HG03520 (cell line): Measurements from ENCODE around the gene TMEM95.

Experiments
- ATAC-seq: cut with Tn5 transposase; IDR thresholded peaks from one replicate; pipeline ENCODE4 v1.9.1; 2021; ENCODE audit warnings: mild to moderate bottlenecking, moderate library complexity; ENCODE audit not compliant: unreplicated experiment

The TMEM95 gene

DNA sequence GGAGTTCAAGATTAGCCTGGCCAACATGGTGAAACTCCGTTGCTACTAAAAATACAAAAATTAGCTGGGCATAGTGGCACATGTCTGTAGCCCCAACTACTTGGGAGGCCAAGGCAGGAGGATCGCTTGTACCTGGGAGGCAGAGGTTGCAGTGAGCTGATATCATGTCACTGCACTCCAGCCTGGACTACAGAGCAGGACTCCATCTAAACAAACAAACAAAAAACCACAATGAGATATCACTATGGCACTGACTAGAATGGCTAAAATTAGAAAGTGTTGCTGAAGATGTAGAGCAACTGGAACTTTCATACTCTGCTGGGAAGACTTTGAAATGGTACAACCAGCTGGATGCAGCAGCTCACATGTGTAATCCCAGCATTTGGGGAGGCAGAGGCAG, 19.4 kb downstream of the TMEM95 start:
- no peak for ATAC-seq

DNA sequence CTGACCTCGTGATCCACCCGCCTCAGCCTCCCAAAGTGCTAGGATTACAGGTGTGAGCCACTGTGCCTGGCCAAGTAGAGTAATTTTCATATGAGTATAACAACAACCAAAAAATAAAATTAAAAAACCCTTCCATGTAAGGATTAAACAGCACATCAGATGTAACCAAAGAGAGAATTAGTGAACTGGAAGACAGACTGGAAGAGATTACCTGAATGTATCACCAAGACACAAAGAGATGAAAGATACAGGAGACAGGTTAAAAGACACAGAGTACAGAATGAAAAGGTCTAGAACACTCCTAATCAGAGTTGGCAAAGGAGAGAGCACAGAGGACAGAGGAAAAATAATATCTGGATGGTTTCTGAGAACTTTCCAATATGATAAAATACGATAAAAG, 24.2 kb downstream of the TMEM95 start:
- no peak for ATAC-seq

DNA sequence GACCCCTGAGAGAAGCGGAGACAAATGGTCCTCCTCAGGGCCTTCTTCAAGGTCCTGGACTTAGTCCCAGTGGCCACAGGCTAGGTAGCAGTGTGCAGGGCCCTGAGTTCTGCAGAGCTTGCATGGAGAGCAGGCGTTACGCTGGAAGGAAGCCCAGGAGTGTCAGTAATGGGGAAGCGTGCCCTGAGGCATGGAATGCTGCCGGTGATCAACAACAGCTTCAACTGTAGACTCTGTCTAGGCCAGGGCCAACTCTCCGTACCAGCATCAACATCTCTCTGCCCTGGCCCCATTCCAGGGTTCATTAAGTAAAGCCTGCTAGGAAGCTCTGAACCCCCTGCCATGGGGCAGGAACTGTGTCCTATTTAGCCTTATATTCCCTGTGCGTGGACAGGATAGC, 25.4 kb downstream of the TMEM95 start:
- ATAC-seq: no peak

DNA sequence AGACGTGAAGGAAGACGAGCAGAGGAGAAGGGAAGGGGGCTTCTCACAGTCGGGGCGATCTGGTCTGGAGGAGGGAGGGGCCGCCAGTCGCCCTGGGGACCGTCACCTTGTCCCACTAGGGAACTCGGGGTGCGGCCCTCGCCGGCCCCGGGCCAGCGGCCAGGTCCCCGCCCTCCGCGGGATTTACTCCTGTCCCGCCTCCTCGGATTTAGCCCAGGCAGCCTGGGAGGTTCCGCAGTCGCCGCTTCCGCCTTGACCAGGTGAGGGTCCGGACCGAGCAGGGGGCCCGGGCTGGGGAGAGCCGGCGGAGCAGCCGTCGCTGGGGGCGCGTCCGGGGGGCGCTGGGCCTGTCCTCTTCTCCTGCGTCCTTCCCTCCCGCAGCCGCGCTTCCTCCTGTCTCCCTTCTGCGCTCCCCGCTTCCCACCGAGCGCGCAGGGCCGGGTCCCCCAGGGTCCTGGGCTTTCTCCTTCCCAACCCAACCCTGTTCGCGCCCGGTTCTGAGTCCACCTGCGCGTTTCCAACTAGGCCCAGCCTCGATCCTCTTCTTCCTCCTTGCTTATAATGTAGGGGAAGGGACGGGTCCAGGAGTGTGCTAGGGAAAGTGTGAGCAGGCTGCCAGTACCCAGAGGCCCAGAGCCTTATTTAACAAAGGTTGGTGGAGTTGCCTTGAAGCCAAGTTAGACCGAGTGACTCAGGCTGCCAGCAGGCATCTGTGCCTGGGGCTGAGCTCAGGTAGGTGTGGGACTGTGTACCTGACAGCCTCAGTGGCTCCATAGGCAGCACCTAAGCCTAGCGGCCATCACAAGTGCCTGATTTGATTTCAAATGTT, 26.1 kb downstream of the TMEM95 start, which contains the start of gene TNK1:
TSS of gene TNK1 (plus strand) at position 235 of the 829 bp plus-strand sequence. CDS start 1,838 bp downstream, outside the sequence.
- no peak for ATAC-seq

DNA sequence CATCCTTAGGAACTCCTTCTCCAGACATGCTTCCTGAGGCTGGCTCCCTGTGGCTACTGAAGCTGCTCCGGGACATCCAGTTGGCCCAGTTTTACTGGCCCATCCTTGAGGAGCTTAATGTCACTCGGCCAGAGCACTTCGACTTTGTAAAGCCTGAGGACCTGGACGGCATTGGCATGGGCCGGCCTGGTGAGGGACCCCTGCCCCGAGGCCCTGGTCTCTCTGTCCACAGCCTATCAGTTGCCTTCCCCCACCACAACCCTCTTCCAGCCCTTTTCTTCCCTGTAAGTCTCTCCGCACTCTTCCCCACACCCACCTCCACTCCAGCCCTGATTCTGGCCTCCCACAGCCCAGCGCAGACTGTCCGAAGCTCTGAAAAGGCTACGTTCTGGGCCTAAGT, 27.9 kb downstream of the TMEM95 start:
- ATAC-seq: no peak

DNA sequence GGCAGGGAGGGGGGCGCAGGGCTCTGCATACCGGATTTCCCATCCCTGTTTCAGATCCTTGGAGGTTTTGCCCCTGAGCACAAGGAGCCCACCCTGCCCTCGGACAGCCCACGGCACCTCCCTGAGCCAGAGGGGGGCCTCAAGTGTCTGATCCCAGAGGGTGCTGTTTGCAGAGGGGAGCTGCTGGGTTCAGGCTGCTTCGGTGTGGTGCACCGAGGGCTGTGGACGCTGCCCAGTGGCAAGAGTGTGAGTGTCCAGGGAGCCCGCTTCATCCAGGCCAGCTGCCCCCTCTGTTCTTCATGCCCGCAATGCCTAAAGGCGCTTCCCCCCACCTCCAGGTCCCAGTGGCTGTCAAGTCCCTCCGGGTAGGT, 28.4 kb downstream of the TMEM95 start:
- ATAC-seq: no peak

DNA sequence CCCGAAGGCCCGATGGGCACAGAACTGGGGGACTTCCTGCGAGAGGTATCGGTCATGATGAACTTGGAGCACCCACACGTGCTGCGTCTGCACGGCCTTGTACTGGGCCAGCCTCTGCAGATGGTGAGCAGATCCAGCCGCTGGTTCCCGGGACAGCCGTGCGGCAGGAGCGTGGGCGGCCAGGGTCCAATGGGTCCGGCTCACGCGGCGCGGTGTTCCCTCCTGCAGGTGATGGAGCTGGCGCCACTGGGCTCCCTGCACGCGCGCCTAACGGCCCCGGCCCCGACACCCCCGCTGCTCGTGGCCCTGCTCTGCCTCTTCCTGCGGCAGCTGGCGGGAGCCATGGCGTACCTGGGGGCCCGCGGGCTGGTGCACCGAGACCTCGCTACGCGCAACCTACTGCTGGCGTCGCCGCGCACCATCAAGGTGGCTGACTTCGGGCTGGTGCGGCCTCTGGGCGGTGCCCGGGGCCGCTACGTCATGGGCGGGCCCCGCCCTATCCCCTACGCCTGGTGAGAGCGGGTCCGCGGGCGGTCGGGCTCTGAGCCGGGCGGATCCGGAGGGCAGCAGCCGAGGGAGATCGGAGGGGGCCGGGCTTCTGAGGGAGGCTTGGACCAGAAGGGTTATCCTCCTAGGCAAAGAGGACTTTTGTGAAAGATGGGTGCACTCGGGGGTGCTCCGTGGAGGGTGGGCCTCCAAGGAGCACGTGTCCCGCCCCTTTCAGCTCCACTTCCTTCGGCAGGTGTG, 29.0 kb downstream of the TMEM95 start:
- no peak for ATAC-seq

DNA sequence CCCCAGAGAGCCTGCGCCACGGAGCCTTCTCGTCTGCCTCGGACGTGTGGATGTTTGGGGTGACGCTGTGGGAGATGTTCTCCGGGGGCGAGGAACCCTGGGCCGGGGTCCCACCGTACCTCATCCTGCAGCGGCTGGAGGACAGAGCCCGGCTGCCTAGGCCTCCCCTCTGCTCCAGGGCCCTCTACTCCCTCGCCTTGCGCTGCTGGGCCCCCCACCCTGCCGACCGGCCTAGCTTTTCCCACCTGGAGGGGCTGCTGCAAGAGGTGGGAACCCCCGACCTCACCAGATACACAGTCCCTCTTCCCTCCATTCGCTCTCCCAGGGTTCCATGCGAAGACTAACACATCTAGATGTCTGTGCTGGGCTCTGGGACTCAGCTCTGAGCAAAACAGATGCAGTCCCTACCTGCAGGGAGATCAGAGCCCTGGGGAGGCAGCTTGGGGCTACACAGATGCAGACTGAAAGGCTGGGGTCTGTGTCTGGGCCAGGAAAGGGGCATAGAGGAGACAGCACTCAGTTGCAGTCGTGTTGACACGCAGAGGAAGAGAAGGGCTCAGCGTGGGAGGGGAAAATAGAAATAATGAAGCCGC, 29.6 kb downstream of the TMEM95 start:
- ATAC-seq: no peak

DNA sequence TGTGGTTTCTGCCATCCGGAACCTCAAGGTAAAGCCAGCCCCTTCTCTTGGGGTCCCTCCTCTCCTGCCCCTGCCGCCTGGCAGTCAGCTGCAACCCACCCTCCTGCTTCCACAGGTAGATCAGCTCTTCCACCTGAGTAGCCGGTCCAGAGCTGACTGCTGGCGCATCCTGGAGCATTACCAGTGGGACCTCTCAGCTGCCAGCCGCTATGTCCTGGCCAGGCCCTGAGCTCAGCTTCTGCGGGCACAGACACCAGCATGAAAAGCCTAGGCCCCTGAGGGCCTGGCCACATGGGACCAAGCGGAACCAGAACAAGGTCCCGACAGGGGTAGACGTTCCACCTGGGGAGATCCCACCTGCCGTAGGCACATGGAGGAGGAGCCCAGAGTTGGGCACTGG, 33.9 kb downstream of the TMEM95 start:
- ATAC-seq: no peak

DNA sequence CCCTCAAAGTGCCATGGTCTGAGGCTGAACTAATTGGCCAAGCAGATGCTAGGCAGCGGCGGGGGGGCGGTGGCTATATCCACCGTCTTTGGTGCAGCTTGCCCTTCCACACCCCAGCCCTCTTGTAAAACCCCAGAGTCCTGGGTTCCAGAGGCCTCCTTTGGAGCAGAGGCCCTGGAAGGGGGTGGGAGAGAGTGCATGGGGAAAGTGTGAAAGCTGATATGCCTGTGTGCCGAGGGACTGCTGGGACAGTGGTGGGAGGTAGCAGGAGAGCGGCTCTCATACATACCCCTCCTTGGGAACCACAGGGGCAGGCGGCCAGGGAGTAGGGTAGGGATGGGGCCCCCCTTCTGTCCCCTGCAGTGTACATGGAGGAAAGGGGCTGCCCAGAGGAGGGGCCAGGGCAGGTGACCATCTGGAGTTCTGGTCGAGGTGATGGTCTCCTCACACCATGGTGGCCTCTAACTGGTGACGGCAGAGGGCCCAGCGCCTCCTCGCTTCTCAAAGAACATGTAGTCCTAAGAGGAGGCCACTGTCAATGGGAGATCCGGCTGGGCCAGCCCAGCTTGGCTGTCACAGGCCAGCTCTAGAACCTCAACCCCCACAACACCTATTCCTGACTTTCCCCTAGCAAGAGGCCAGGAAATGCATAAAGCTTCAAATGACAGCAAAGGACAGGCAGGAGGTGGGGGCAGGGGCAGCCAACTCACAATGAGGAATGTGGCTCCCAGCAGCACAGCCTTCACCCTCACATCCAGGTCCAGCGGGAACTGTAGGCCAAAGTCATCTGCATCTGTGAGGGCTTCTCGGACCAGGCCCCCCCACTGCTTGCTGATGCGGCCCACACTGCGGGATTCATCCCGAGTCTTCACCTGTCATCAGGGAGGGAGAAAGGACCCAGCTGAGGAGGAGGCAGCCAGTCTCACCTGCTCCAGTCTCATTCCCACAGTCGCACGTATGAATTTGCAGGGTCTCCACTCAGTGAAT, 35.3 kb downstream of the TMEM95 start:
- ATAC-seq: no peak

DNA sequence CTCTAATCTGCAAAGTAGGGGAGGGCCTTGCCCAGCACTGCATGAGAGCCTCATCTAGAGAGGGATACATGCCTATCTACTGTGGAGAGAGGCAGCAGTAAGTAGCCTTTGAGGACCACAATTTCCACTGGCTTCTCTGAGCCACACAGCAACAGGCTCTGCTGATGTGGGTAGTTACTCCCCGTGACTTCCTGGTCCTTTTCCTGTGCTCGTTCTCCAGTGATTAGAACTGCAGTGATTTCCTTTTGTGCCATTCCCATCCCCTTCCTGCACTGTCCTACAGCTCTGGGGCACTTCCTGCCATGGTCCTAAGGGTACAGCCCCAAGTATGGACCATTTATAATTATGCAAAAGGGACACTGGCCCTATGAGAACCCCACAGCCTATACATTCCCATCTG, 36.4 kb downstream of the TMEM95 start:
- no peak for ATAC-seq

DNA sequence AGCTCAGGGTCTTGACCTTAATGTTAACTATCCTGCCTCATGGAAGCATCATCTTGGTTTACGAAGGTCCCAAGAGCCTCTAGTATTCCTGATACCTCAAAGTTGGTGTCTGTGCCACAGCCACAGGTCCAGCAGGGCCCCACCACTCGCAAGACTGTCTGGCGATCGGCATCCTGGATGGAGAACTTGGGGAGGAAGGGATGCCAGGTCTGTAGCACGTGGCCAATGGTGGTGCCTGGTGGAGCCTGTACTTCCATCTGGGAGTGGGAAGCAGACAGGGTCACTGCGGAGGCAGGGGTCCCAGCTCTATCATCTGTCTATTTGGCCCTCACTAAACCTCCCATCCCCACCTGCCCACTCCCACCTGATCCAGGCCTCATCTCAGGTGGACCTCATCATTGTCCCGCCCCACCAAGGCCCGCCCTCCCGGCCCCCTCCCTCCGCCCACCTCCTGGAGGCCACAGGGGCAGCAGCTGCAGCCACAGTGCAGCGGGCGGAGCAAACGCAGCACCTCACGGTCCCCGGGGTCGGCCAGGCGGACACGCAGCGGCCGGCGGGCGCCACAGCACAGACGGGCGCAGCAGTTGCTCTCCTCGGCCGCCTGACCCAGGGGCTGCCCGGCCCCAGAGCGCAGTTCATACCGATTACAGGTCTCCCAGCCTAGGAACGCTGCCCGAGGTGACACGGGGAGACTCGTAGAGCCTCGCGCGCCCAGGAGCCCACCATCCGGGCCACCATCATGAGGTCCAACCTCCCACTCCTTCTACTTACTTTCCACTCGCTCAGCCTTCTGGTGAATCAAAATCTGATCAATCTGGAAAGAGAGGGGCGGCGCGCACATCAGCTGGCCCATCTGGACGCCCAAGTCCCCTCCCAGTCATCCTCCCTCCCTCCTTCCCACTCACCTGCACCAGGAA, 38.0 kb downstream of the TMEM95 start:
- ATAC-seq: no peak

DNA sequence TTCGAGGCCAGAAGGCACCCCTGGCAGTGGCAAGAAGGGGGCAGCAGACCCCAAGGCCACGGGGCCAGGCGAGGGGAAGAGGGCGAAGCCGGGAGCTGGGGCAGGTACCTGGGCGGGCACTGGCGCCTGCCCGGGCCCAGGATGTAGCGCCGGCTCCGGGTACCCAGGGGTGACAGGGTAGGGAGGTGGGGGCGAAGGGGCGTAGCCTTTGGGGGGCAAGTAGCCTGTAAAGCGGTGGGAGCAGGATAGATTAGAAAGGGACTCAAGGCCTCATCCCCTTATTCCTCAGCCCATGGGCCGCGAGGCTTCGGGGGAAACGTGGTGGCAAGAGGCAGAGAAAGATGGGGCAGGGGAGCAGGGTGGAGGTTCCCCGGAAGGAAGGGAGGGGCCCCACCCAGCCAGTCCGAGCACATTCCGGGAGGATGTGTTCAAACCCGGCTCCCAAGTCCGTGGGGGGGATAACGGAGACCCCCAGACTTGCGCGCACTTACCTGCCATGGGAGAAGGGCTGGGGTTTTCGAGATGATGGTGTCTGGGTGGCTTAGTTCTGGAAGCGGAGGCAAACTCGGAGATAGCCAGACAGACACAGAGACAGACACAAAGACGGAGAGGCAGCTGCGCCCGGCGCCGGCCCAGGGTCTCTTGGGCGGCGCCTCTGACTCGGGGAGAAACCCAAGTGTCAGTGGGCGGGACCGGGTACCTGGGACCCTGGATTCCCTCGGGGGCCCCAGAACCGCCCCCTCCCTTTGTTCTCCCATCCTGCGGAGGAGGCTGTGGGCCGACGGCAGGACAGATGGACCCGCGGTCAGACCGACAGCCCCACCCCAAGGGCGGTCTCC, 38.9 kb downstream of the TMEM95 start:
- peak; percentile 38 for ATAC-seq

DNA sequence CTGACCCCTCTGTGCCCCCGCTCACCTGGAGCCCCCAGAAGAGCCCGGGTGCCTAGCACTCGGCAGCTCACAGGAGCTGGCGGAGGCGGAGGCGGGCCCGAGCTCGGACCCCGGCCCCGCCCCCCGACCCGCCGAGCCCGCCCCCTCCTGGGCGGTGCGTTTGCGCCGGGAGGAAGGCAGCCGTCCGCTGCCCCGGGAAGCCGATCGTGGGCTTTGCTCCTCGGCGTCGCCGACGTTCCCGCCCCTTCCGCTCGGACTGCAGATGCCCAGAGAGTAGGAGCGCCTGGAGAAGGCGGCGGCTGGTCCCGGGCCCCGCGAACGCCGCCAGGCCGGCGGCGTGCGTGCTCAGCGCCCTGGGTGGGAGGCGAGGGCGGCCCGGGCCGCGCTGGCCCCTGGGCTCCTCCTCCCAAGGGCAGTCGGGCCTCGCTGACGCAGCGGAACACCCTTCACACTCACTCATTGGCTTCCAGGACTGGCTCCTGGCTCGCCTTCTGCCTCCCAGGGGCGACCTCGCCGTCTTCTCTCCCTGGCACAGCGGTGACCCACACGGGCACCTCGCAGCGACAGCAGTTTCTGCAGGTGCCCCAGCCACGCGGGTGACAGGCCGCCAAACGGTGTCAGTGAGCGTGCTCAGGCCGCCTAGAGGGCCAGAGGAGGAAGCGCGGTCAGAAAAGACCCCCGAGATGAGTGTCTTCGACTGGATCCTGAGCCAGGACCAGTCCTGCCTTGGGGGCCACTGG, 39.7 kb downstream of the TMEM95 start, which contains the start of gene PLSCR3:
TSS of gene PLSCR3 (minus strand) at position 74 of the 740 bp plus-strand sequence. CDS start 415 bp downstream, outside the sequence.
- ATAC-seq: peak; percentile 66

DNA sequence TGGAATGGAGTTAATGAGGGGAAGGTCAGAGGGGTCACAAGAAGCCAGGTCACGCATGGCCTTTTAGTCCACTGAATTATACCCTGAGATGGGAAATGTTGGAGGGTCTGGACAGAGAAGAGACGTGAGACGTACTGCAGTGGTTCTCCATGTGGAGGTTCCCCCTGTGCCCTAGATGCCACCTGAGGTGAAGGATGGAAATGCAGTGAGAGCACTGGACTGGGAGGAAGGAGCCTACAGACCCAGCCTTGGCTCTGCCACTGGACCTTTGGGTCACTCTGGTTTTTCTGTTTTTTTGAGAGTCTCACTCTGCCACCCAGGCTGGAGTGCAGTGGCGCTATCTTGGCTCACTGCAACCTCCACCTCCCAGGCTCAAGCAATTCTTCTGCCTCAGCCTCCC, 41.2 kb downstream of the TMEM95 start:
- no peak for ATAC-seq

DNA sequence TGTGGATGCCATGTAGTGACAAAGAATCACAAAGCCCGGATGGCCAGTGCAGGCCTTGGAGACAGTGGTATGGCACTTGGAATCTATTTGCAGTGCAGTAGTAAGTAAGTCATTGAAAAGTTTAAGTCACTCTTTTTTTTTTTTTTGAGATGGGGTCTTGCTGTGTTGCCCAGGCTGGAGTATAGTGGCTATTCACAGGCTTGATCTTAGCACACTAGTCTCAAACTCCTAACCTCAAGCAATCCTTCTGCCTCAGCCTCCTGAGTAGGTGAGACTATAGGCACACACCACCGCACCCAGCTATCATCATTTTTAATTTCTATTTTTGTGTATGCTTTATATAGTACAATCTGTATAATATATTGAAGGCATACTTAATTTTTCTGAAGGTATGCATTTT, 43.7 kb downstream of the TMEM95 start:
- ATAC-seq: no peak

DNA sequence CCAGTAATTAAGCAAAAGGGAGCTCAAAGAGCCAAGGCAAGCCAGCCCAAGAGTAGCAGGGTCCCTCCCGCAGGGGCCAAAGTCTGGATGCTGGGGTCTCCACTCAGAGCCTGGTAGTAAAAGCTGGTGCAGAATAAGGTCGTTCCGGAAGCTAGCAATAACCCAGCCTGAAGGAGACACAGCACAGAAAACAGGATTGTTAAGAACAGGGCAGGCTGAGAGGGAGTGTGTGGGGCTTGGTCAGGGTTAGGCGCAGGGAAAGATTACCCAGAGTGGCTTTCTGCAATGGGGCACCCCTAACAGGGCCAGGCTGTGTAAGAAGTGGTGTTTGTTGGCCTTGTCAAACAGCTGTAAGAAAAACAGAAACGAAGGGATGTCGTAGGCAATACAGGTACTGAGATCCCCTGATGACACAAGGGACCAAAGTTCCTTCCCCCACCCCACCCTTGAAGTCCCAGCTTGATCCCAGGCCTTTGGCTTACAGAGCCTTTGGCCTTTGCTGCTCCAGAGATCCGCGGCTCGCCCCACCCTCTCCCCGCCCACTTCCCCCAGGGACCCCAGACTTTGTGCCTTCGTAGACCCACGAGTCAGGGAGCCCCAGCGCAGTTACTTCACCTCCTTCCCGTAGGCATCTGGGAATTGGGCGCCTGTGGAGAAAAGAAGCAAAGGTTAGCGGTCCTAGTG, 48.2 kb downstream of the TMEM95 start:
- no peak for ATAC-seq

DNA sequence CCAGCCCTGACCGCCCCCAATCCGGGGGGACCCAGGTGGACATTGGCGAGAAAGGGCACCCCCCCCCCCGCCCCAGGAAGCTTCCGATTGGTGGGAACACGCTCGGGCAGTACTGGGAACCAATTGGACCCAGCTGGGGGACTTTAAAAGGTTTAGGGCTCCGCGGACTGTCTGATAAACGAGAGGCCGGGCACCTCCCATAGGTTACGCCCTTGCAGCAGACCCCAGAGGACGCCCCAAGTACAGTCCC, 48.7 kb downstream of the TMEM95 start:
- ATAC-seq: no peak
